Common myeloid progenitor, CD34-positive (primary cell): ENCODE data around the gene PMFBP1.

Source experiments
- CTCF ChIA-PET: fragments of 350-600 bp; sonication (Branson Sonifier 250); formaldehyde crosslinking; loops from one replicate; lab custom pipeline; 2021; ENCODE audit warnings: antibody characterized with exemption; lab: Charles Lee
- POLR2A ChIA-PET: fragments of 350-600 bp; sonication (Branson Sonifier 250); formaldehyde crosslinking; loops from one replicate; lab custom pipeline; 2021; ENCODE audit warnings: antibody characterized with exemption; lab: Charles Lee
- DNase-seq, 3 donors: peaks; one replicate each; pipeline versions ENCODE4 v3.0.0 to v3.0.0-alpha.2; 2013
- H3K27ac ChIP-seq, 2 experiments: 1 replicate in 1 of 2; 2 replicates in 1 of 2; pipeline ENCODE4 v1.7.0; 2013; ENCODE audit warnings: inconsistent platforms in 2 of 2, low read length in 2 of 2, mild to moderate bottlenecking in 2 of 2, low read depth in 1 of 2, moderate library complexity in 1 of 2; ENCODE audit not compliant: severe bottlenecking in 2 of 2, insufficient read depth in 1 of 2, poor library complexity in 1 of 2
- H3K27me3 ChIP-seq, 5 experiments: replicated peaks in 2 of 5; 1 replicate in 3 of 5; 2 replicates in 2 of 5; pipeline versions ENCODE4 v1.6.1 to v1.7.0; 2013; ENCODE audit warnings: low read length in 4 of 5, mild to moderate bottlenecking in 2 of 5, moderate library complexity in 2 of 5, inconsistent platforms in 1 of 5; ENCODE audit not compliant: insufficient read depth in 5 of 5, control insufficient read depth in 4 of 5
- H3K36me3 ChIP-seq, 4 experiments: 1 replicate in 2 of 4; 2 replicates in 2 of 4; pipeline versions ENCODE4 v1.6.1 to v1.7.0; 2013; ENCODE audit warnings: low read length in 3 of 4, control low read depth in 1 of 4, mild to moderate bottlenecking in 1 of 4; ENCODE audit not compliant: control insufficient read depth in 4 of 4, insufficient read depth in 4 of 4
- H3K4me1 ChIP-seq, 4 experiments: 1 replicate in 3 of 4; 2 replicates in 1 of 4; pipeline versions ENCODE4 v1.6.1 to v1.7.1; 2013; ENCODE audit warnings: low read length in 3 of 4, mild to moderate bottlenecking in 3 of 4, control low read depth in 1 of 4, inconsistent platforms in 1 of 4, moderate library complexity in 1 of 4; ENCODE audit not compliant: control insufficient read depth in 4 of 4, insufficient read depth in 4 of 4; ENCODE audit errors: control extremely low read depth in 1 of 4
- H3K4me3 ChIP-seq, 7 experiments: 1 replicate in 4 of 7; 2 replicates in 3 of 7; pipeline versions ENCODE4 v1.5.1 to v1.7.0; 2013; ENCODE audit warnings: mild to moderate bottlenecking in 7 of 7, low read length in 6 of 7, moderate library complexity in 6 of 7, inconsistent platforms in 2 of 7, low read depth in 2 of 7, control low read depth in 1 of 7; ENCODE audit not compliant: insufficient read depth in 4 of 7, control insufficient read depth in 1 of 7; ENCODE audit errors: extremely low read depth in 1 of 7
- H3K9me3 ChIP-seq, 5 experiments: 1 replicate in 4 of 5; 2 replicates in 1 of 5; pipeline versions ENCODE4 v1.6.1 to v1.7.1; 2013; ENCODE audit warnings: low read length in 4 of 5, mild to moderate bottlenecking in 2 of 5, inconsistent platforms in 1 of 5, low read depth in 1 of 5, moderate library complexity in 1 of 5; ENCODE audit not compliant: control insufficient read depth in 4 of 5, insufficient read depth in 2 of 5; ENCODE audit errors: control extremely low read depth in 1 of 5
- WGBS: methylation state at CpG from one replicate; pipeline ENCODE4 v1.1.5; 2013; ENCODE audit not compliant: insufficient coverage; 5-methylcytosine and 5-hydroxymethylcytosine counted together

Gene PMFBP1

GRCh38 chr16:72099377-72099818, 72.6 kb downstream of the PMFBP1 start:
- 89% methylated on average over 10 of the region's 12 CpGs for WGBS
- H3K36me3 ChIP-seq = peaks cover 27 to 85% (median 75%) of the 10 kb centered on the region in 4 experiments
- ChIA-PET POLR2A (no interaction called here), CTCF (interaction anchor here (0.6 to 5.5 kb wide), 5 partner anchors 12 to 165 kb away, joined by 3 to 33 read pairs (median 3); partner anchors contain the start of gene HPR)
- H3K9me3 ChIP-seq = no peaks in the 10 kb centered on the region
- H3K27ac ChIP-seq = no peak overlapping the region
- H3K4me3 ChIP-seq = no peak overlapping the region
- H3K27me3 ChIP-seq = no peaks in the 10 kb centered on the region
- peak; percentile 67 to 84 (median 78) for DNase-seq
- peaks cover 6 to 11% (median 7%) of the 10 kb centered on the region in 4 experiments for H3K4me1 ChIP-seq

DNA sequence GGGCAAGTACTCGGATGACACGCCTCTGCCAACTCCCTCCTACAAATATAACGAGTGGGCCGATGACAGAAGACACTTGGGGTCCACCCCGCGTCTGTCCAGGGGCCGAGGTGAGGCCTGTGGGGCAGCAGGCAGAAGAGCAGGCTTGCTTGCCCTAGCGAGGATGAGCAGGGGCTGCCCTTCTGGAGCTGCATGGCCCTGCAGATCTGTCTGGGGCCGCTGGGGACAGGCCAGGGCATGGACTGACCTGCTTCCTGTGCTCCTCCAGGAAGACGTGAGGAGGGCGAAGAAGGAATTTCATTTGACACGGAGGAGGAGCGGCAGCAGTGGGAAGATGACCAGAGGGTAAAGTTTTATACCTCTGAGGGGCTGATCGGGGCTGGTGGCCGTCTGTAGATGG, 73.0 kb downstream of the PMFBP1 start:
- no peak for DNase-seq
- Histone ChIP-seq H3K36me3 (peaks cover 25 to 80% (median 70%) of the 10 kb centered on the region in 4 experiments), H3K4me1 (peaks cover 6 to 15% (median 10%) of the 10 kb centered on the region in 4 experiments), H3K9me3 (no peaks in the 10 kb centered on the region), H3K4me3 (no peak overlapping the region), H3K27me3 (no peaks in the 10 kb centered on the region), H3K27ac (no peak overlapping the region)
- ChIA-PET CTCF (interaction anchor here (1.5 to 5.5 kb wide), 2 partner anchors 31 to 34 kb away, joined by 3 to 33 read pairs; no protein-coding TSS in a partner anchor), POLR2A (no interaction called here)
- 93% methylated on average over 14 of the region's 15 CpGs for WGBS

DNA sequence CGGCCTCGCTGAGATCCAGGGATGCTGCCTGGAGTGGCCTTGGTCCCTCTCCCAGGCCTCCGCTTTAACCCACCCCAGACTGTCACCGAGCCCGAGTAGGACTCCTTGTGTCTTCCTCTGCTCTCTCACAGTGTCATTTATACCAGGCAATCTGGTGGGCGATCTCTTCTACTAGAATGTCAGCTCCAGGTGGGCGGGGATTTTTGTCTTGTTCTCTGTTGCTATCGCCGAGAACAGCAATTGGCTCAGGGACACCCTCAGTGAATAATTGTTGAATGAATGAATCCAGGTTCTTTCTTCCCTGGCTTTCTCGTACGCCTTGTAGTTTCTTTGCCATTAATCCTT, 77.7 kb downstream of the PMFBP1 start:
- H3K27ac ChIP-seq = peak overlapping the region; percentile 92 to 97
- 5% methylated on average over 11 of the region's 11 CpGs for WGBS
- CTCF ChIA-PET = interaction anchor here (0.9 kb wide), 1 partner anchor 27 kb away, joined by 3 read pairs; no protein-coding TSS in a partner anchor
- H3K4me3 ChIP-seq = peak overlapping the region; percentile 80 to 99 (median 94)
- POLR2A ChIA-PET = no interaction called here
- H3K4me1 ChIP-seq = peaks cover 12 to 26% (median 20%) of the 10 kb centered on the region in 4 experiments
- H3K36me3 ChIP-seq = peaks cover 13 to 48% (median 39%) of the 10 kb centered on the region in 4 experiments
- H3K9me3 ChIP-seq = no peaks in the 10 kb centered on the region
- no peaks in the 10 kb centered on the region for H3K27me3 ChIP-seq
- peak; percentile 12 to 45 (median 30) for DNase-seq

DNA sequence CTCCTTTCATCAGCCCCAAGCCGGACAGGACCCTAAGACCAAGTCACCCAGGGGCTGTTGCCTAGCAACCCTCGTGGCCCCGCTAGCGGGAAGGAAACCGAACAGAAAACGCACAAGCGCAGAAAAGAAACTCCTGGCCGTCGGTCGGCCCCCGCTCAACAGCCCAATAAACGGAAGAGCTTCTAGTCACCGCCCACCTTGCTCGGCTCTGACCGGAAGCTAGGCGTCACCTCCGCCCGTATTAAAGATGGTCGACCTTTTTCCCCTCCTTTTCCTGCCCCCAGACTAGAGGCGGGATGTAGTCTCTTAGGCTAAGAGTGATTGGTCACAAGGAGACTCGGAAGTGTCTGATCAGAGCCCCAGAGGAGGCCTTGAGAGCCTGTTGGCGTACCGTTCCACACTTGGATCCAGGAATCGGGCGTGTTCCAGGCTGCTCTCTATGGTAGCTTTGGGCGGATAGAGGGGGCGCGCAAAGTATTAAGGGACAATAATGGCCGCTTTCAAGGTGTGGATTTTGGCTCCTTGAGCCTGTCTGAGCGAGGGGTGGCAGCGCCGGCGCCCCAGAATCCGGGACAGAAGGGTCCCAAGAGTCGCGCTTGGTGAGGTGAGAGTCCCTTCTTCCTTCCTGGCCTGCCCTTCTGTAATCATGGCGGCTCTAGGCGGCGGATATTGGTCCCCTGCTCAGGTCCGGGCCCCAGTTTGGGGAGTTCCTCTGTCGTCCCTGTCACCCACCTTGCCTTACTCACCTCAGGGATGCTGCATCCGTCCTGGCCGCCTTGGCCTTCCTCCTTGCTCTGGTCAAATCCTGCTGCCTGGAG, 78.3 kb downstream of the PMFBP1 start, which contains the start of the genes DHX38 and TXNL4B:
DHX38 (plus strand) TSS at position 400 of the 818 bp plus-strand sequence. CDS start 2,311 bp downstream, outside the sequence.
TXNL4B (minus strand) TSS at position 173 of the 818 bp plus-strand sequence. CDS start 2,871 bp downstream, outside the sequence.
- ChIA-PET CTCF (interaction anchor here (1.5 kb wide), 1 partner anchor 27 kb away, joined by 6 read pairs; no protein-coding TSS in a partner anchor), POLR2A (interaction anchor here (0.8 kb wide), 1 partner anchor 1032 kb away, joined by 3 read pairs; no protein-coding TSS in a partner anchor)
- DNase-seq = peak; percentile 98 to 99 (median 99)
- 0% methylated on average over 38 of the region's 43 CpGs for WGBS
- peaks cover 13 to 48% (median 37%) of the 10 kb centered on the region in 4 experiments for H3K36me3 ChIP-seq
- peak within 1 kb of the TSS; percentile 92 to 97 for H3K27ac ChIP-seq
- H3K4me3 ChIP-seq = peak within 1 kb of the TSS; percentile 80 to 99 (median 94)
- H3K27me3 ChIP-seq = no peaks in the 10 kb centered on the region
- H3K9me3 ChIP-seq = no peaks in the 10 kb centered on the region
- H3K4me1 ChIP-seq = peaks cover 12 to 26% (median 20%) of the 10 kb centered on the region in 4 experiments

GRCh38 chr16:72092832-72093447, 79.0 kb downstream of the PMFBP1 start:
- H3K9me3 ChIP-seq = no peaks in the 10 kb centered on the region
- no peaks in the 10 kb centered on the region for H3K27me3 ChIP-seq
- DNase-seq = peak in 2 of 3 donors; percentile 3 to 5
- CTCF ChIA-PET = interaction anchor here (1.3 to 1.5 kb wide), 2 partner anchors 10 to 26 kb away, joined by 3 to 6 read pairs; no protein-coding TSS in a partner anchor
- WGBS = 0% methylated on average over 15 of the region's 22 CpGs
- POLR2A ChIA-PET = interaction anchor here (0.8 kb wide), 1 partner anchor 1033 kb away, joined by 3 read pairs; no protein-coding TSS in a partner anchor
- peaks cover 12 to 26% (median 20%) of the 10 kb centered on the region in 4 experiments for H3K4me1 ChIP-seq
- peak overlapping the region; percentile 80 to 99 (median 94) for H3K4me3 ChIP-seq
- peaks cover 15 to 47% (median 35%) of the 10 kb centered on the region in 4 experiments for H3K36me3 ChIP-seq
- H3K27ac ChIP-seq = peak overlapping the region; percentile 92 to 97

- H3K36me3 ChIP-seq = peaks cover 11 to 44% (median 28%) of the 10 kb centered on the region in 4 experiments
- ChIA-PET CTCF (no interaction called here), POLR2A (no interaction called here)
- 83% methylated on average over 1 of the region's 3 CpGs for WGBS
- H3K27ac ChIP-seq = no peak overlapping the region
- no peaks in the 10 kb centered on the region for H3K27me3 ChIP-seq
- peaks cover 12 to 26% (median 20%) of the 10 kb centered on the region in 4 experiments for H3K4me1 ChIP-seq
- no peaks in the 10 kb centered on the region for H3K9me3 ChIP-seq
- DNase-seq = no peak
- H3K4me3 ChIP-seq = no peak overlapping the region
Measured at GRCh38 chr16:72091217-72091616, 80.7 kb downstream of the PMFBP1 start.
